PFSK-1 (cell line): ENCODE results near the gene AP4S1.

Experiments
- FOXP2 ChIP-seq: optimal IDR thresholded peaks from 2 replicates; pipeline ENCODE3; 2011; ENCODE audit warnings: borderline replicate concordance, control low read depth, inconsistent platforms; ENCODE audit not compliant: insufficient read depth; ENCODE audit errors: extremely low read length, extremely low read depth
- POLR2AphosphoS5 ChIP-seq: IDR thresholded peaks from 2 replicates; pipeline ENCODE4 v1.6.1; 2012; ENCODE audit warnings: low read depth, mild to moderate bottlenecking, control low read depth, low read length, moderate library complexity
- SIN3A ChIP-seq: IDR thresholded peaks from 2 replicates; pipeline ENCODE4 v1.6.1; 2012; ENCODE audit warnings: mild to moderate bottlenecking, low read length, moderate library complexity, borderline replicate concordance; ENCODE audit not compliant: insufficient read depth
- TAF1 ChIP-seq: IDR thresholded peaks from 2 replicates; pipeline ENCODE4 v1.6.1; 2012; ENCODE audit warnings: low read length, control low read depth, borderline replicate concordance; ENCODE audit not compliant: insufficient read depth
- TF ChIP-seq, protein P1 (sequence below), 2 experiments: IDR thresholded peaks; 2 replicates each; pipeline versions ENCODE4 v1.6.1 to v1.8.0; 2011 to 2012; ENCODE audit warnings: low read depth in 2 of 2, low read length in 2 of 2, control low read depth in 1 of 2, inconsistent platforms in 1 of 2, mild to moderate bottlenecking in 1 of 2, moderate library complexity in 1 of 2; ENCODE audit not compliant: insufficient read depth in 1 of 2

DNA sequence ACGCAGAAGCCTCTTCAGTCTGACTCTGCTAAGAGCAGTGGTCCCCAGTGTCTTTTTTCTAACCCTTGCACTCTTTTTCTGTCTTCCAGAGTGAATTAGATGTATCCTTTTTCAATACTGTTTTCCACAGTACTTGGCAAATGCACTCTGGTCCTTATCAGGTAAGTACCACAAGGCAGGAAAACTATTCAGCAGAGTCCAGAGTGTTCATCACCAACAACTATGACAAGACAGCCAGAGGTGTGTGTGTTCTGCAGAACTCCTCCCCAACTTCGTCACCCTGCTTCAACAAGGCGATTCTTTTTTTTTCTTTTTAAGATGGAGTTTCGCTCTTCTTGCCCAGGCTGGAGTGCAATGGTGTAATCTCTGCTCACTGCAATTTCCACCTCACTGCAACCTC is 55.0 kb downstream of the AP4S1 start:
- no peak for TF ChIP-seq POLR2AphosphoS5
- TF ChIP-seq, protein P1, sequence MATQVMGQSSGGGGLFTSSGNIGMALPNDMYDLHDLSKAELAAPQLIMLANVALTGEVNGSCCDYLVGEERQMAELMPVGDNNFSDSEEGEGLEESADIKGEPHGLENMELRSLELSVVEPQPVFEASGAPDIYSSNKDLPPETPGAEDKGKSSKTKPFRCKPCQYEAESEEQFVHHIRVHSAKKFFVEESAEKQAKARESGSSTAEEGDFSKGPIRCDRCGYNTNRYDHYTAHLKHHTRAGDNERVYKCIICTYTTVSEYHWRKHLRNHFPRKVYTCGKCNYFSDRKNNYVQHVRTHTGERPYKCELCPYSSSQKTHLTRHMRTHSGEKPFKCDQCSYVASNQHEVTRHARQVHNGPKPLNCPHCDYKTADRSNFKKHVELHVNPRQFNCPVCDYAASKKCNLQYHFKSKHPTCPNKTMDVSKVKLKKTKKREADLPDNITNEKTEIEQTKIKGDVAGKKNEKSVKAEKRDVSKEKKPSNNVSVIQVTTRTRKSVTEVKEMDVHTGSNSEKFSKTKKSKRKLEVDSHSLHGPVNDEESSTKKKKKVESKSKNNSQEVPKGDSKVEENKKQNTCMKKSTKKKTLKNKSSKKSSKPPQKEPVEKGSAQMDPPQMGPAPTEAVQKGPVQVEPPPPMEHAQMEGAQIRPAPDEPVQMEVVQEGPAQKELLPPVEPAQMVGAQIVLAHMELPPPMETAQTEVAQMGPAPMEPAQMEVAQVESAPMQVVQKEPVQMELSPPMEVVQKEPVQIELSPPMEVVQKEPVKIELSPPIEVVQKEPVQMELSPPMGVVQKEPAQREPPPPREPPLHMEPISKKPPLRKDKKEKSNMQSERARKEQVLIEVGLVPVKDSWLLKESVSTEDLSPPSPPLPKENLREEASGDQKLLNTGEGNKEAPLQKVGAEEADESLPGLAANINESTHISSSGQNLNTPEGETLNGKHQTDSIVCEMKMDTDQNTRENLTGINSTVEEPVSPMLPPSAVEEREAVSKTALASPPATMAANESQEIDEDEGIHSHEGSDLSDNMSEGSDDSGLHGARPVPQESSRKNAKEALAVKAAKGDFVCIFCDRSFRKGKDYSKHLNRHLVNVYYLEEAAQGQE (IDR thresholded peaks at IDR 0.05; ENCODE audit: insufficient read depth in 1 of 2, low read depth in 2 of 2, low read length in 2 of 2), result no peak
- TF ChIP-seq TAF1, result no peak
- TF ChIP-seq FOXP2, result no peak
- no peak for TF ChIP-seq SIN3A
